ENCODE results near the gene DENND4A.
A peak's percentile ranks its signal among the peaks of the same experiment; 100 is the strongest.

DNA sequence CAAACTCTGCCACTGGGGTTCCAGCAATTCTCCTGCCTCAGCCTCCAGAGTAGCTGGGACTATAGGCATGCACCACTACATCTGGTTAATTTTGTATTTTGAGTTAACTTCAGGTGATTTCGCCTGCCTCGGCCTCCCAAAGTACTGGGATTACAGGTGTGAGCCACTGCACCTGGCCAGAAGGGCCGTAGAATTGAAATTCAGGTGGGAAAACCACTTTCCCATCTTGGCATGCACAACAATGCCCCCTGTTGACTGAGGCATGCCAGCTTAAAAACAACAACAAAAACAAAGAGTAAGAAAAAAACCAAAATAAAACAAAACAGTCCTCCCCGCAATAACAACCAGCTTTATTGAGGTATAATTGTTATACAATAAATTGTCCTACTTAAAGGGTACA is 44.6 kb upstream of the DENND4A start:
- TF ChIP-seq, protein P1, sequence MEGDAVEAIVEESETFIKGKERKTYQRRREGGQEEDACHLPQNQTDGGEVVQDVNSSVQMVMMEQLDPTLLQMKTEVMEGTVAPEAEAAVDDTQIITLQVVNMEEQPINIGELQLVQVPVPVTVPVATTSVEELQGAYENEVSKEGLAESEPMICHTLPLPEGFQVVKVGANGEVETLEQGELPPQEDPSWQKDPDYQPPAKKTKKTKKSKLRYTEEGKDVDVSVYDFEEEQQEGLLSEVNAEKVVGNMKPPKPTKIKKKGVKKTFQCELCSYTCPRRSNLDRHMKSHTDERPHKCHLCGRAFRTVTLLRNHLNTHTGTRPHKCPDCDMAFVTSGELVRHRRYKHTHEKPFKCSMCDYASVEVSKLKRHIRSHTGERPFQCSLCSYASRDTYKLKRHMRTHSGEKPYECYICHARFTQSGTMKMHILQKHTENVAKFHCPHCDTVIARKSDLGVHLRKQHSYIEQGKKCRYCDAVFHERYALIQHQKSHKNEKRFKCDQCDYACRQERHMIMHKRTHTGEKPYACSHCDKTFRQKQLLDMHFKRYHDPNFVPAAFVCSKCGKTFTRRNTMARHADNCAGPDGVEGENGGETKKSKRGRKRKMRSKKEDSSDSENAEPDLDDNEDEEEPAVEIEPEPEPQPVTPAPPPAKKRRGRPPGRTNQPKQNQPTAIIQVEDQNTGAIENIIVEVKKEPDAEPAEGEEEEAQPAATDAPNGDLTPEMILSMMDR (conservative IDR thresholded peaks at IDR 0.05; ENCODE audit: low read depth, low read length) = peak; percentile 52
- no peak for TF ChIP-seq EZH2 (IDR thresholded peaks at IDR 0.05; ENCODE audit: borderline replicate concordance, low read depth, low read length, poor library complexity, severe bottlenecking)

Data from A673 (cell line).